CD4-positive, alpha-beta T cell treated with Interleukin-1 beta for 1 hour (primary cell): ENCODE data around the gene PROKR2.

Source experiments
- DNase-seq, 2 donors: peaks; one replicate each; pipeline ENCODE4 v3.0.0-alpha.2; 2020 to 2022

PROKR2 gene

DNA sequence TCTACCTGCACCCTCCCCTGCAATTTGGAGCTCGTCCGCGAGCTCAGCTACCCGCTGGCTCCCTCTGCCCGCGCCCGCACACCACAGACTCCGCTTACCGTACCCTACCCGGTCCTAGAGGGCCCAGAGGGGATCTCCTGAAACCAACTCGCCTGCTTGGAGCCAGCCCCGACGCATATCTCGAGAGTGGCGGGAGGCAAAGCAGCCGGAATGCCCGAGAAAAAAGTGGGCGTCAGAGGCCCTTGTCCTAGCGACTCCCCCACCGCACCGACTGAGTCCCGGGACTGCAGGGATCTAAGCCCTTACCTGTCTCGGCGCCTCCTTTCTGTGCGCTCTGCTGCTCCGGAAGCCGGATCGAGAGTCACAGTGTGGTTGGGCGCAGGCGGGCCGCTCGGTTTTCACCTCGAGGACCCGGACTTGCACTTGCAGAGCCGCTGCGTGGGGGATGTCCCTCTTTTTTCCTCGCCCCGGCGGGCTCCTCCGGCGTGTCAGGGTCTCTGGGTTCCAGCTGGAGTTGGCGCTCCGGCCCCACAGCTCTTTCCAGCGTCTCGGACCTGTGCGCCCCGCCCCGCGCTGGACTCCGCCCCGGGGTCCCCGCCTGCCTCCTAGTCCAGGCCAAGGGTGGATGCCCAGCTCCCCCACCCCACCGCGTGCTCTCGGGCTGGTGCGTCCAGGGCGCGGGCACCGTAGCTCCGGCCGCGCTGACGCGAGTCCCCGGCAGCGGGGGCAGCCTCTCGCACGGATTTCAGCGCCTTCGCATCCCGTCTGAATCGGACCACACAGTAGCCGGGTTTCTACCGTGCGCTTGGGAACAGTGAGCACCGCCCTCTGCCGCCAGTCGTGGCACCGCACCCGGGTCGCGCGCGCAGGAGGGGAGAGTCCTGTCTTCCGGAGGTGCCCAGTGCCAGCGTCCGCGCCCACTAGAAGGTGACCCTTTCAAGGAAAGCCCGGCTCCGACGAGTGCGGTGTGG, at the start of gene PROKR2:
Gene PROKR2, minus strand, starts transcription at position 767 of the 971 bp plus-strand sequence. CDS start 2,585 bp downstream, outside the sequence.
- no peak for DNase-seq

DNA sequence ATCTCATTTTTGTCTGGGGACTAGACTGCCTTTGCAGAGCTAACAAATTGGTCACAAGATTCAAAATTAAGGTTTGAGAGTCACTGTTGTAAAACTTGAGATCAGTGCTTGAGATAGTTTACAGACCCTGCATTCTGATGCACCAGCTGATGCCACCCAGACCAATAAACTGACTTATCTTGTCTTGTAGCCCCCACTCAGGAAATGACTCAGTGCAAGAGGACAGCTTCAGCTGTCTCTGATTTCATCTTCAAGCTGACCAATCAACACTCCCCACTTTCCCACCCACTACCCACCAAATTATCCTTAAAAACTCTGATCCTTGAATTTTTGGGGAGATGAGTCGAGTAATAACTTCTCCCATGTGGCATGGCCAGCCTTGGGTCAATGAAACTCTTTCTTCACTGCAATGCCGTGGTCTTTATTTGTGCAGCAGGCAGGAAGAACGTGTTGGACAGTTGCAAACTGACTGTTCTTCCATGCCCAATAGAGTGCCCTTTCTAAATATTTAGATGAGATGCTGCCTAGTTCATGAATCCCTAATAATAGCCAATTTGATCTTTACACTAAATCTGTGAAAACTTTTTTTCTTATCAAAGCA, 48.3 kb upstream of the PROKR2 start:
- no peak for DNase-seq

DNA sequence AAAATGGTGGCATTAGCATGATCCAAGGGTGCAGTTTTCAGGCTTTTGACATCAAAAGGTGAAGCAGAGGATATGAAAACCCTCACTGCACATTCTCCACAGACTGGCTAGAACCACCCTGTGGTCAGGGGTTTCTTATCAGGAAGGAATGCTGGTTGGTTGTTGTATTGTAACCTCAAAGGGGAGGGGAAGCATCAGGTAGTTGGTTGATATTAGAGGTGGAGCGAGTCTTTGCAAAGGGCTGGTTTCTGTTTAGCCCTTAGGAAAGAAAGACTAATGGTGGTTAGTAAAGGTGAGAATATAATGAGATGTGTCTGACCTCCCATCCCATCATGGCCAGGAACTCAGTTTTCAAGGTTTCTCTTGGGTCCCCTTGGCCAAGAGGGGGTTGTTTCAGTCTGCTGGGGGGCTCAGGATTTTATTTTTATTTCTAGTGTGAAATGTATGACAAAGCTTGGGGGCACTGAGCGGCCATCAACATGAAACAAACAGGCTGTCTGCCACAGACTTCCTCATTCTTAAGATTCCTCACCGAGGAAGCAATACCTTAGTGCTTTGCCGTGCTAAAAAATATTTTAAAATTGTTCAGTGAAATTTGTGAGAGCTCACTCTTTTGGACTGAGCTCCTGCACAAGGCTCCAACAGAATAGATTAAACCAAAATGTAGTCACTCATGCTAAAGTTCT, 47.5 kb upstream of the PROKR2 start:
- no peak for DNase-seq

DNA sequence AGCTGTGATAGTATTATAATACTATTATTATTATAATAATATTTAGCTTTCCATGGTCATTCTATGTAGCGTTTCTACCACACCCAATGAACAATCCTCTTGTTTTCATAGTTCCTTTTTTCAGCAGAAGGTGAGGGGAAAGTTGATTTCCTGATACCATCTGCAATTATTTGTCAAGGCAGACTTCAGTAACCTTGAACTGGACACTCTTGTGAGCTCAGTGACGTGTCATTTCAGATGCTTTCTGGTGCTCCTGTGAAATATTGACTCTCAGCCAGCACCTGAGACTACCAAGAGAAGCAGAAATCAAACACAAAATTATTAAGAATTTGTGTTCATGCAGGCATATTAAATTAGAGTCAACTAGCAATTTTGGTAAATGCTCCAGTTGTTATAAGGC, 46.0 kb upstream of the PROKR2 start:
- no peak for DNase-seq

DNA sequence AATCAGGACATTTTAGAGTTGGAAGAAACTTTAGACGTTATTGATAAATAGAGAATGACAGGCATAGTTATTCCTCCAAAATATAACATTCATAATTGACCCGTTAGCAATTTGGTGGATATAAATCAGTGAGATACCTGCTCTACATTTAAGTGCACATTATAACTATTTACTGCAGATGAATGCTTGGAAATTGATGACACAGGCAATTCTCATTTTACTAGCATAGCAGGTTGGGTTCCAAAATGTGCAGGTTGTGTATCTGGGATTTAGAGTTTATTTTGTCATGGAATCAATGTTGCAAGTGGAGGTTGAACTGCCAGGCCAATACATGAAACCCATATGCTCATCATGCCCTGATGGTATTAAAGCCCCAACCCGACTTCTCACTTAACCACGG, 44.4 kb upstream of the PROKR2 start:
- DNase-seq = no peak

DNA sequence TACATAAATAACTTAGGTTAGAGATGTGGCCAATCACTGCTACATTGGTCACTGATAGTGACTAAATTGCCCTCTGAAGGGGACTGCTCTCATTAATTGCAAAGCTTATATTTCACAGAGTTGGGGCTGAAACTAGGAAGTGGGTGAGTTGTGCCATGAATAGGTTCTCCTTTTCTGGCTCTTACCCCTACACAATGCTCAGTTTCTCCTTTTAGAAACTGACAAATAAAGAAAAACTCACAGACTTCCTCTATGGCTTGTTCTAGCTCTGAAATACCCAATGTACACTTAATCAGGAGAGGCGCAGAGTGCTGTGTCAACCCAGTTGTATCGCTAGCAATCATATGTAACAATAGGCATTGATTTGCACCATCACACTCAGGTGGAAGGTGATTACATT, 41.2 kb upstream of the PROKR2 start:
- DNase-seq = no peak

DNA sequence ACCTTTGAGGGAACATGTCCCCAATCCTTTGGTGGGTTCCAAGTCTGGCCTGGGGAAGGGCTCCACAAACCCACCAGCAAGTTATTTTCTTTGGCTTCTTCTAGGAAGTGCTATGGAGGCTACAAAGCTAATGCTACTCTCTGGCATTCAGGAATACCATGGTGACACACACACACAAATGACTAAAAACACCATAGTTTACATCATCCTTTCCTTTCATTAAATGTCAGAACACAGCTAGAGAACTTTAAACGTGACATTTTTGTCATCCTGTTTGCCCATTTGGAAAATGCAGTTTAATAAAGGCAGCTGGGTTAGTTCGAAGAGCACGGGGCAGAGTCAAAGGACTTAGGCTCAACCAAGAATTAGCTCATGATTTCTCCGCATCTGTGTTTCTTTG, 40.2 kb upstream of the PROKR2 start:
- no peak for DNase-seq

DNA sequence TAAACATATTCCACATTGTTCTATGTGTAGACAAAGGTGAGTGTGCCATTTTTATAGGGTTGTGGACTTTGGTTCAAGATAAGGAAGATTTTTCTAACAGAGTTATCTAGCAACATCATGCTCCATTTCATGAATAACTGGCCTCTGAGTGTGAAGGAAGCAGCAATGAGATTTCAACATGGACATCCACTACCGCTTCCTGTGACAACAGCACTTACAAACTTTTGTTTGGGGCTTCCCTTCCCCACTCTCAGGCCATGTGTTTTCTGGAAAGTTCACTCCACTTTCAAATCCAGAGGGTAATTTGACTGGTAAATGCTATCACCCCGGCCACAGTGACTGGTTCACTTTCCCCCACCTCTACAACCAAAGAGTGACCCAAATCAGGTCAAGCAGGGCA, 38.1 kb upstream of the PROKR2 start:
- no peak for DNase-seq

DNA sequence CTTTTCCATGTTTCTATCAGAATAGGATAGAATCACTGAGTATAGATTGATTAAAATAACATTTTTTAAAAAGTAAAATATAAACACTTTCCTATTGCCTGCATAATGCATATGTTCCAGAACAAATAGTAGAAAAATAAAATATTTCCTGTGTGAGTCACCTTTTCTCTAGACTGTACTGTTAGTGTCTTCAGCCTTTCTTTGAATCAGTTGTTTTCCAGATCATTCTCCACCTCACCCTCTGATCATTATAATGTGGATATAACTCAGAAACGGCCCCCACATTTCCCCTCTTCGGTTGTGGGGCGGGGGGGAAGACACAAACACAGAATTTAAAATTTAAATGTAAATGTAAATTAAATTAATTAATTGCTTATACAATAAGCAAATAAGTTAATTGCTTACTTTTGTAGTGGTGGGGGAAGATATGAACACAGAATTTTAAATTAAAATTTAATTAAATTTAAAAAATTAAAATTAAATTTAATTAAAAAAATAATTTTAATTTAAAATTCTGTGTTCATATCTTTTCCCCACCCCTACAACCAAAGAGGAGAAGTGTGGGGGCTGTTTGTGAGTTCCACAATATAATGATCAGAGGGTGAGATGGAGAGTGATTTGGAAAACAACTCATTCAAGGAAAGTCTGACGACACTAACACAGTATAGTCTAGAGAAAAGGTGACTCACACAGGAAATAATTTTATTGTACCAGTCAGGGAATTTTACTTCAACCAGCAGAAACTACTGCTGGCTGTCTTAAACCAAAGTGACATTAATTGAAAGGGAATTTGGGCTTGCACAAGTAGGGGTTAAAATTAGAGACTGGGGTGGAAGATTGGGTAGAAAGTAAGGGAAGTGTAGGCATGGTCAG, 37.1 kb upstream of the PROKR2 start:
- DNase-seq = no peak

DNA sequence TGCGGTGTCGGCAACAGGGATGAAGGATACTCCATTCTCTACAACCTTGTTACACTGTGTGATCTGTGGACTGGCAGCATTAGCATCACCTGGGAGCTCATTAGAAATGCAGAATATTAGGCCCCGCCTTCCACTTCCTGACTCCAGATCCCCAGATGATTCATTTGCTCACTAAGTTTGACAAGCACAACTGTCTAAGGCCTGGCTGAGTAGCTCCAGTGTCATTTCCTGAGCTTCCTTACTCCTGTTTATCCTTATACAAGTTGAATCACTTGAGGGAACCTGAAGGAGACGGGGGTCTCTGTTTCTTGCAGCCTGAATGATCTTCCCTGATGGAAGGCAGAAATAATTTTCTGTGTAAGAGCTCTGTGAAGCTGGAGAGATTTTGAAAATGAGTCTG, 32.7 kb upstream of the PROKR2 start:
- no peak for DNase-seq

DNA sequence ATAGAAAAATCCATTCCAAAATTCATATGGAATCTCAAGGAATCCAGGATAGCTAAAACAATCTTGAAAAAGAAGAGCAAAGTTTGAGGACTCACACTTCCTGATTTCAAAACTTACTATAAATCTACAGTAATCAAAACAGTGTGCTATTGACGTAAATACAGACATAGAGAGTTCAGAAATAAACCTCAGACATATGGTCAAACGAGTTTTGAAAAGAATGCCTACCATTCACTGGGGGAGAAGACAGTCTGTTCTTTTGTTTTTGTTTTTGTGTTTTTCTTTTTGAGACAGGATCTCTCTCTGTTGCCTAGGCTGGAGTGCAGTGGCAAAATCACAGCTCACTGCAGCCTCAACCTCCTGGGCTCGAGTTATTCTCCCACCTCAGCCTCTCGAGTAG, 25.3 kb upstream of the PROKR2 start:
- no peak for DNase-seq

DNA sequence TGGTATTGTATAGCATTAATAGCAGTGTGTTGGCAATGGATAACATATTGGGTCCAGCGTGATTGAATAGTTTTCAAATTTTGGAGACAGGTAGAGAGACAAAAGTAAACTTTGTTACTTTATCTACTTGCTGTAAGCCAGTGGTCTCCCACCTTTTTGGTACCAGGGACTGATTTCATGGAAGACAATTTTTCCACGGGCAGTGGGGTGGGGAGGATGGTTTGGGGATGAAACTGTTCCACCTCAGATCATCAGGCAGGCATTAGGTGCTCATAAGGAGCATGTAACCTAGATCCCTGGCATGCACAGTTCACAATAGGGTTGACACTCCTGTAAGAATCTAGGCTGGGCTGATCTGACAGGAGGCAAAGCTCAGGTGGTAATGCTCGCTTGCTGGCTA, 14.6 kb upstream of the PROKR2 start:
- DNase-seq = no peak

DNA sequence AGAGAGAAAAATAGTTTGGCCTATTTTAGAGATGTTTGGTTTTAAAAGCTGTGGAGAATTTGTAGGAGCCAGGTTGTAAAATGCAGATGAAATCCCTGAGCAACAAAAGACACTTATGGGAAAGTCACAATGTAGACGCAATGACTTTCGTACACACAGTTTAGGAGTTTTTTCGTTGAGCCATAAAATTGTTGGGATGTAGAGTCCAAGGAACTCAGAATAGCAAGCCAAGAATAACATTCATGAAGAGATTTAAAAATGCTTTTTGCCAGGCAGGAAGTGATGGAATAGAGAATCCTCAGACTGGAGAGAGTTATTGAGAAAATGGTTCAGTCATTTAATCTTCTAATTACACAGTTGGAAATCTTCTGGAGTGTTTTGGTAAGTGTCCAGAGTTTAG, 11.5 kb upstream of the PROKR2 start:
- no peak for DNase-seq

DNA sequence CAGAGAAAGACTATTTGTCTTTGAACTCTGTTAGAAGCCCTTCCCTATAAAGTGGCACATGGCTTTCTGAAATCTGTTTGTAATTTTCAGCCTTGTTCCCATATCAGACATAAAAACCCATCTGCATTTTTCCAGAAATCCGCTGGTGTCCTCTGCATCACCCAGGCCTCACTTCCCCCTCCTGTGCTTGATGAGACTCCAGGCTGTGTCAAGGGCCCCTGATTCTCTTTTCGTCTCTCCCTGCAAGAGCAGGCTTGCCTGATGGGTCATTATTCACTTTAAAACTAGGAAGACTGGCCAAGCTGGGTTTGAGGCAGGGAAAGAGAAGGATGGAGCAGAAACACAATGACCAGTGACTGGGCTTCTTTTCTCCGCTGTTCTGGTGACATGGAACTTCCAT, 10.6 kb upstream of the PROKR2 start:
- no peak for DNase-seq

DNA sequence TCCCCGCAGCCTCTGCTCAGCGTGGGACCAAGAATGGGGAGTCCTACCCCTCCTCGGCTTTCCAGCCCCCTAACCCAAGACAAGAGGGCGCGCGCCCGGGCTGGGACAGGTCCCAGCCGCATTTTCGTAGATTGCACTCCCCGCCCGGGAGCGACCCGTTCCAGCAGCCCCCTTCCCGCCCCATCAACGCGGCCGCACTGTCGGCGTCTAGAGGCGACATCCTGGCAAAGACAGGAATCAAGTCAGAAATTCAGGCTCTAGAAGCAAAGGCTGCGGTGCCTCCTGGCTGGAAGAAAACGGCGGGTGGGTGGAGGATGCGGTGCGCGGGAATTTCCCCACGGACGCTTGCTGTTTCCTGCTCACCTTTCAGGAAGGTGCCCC, 957 bp downstream of the PROKR2 start:
- no peak for DNase-seq

DNA sequence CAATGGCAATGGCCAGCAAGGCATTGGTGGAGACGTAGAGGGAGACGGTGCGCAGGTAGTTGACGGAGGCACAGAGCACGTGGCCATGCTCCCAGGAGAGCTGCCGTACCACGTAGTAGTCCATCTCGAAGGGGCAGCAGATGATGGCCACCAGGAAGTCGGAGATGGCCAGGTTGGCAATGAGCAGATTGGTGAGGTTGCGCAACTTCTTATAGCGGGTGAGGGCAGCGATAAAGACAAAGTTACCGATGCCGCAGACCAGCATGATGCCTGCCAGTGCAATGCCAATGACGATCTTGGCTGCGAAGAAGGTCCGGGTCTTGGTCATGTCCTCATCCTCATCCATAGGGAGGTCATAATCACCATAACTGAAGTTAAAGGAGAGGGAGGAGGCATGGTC, 2.8 kb downstream of the PROKR2 start:
- no peak for DNase-seq

DNA sequence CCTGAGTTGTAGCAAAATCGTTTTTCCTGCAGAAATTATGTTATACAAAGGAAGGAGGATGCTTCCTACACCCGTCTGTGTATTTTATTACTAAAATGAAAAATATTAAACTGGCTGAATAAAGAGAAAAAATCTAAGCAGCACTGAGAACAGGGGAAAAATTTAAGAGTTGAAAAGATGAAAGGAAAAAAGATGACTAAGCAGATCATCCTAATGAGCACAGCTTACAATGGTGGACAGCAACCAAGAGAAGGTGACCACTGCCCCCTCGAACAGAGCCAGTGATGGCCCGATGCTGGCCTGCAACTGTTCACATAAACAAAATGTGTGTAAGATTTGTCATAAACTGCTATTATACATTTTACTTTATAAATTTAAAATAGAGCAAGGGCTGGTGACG, 4.2 kb downstream of the PROKR2 start:
- DNase-seq = no peak

DNA sequence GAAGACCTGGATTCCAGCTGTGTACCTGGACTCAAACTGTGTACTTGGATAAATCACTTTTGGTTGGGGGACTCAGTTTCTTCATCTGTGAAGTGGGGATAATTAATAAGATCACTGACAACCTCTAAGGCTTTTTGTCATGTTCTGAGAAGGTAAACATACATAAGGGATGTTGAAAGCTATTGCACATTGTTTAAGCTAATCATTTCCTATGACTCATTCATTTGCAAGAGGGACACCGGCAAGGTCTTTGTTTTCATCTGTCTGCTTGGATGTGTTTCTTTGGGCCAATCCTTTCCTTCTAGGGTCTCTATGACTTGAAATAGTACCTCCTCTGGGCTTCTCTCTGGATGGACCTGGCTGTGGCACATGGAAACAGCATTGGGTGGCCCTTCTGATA, 6.8 kb downstream of the PROKR2 start:
- no peak for DNase-seq

DNA sequence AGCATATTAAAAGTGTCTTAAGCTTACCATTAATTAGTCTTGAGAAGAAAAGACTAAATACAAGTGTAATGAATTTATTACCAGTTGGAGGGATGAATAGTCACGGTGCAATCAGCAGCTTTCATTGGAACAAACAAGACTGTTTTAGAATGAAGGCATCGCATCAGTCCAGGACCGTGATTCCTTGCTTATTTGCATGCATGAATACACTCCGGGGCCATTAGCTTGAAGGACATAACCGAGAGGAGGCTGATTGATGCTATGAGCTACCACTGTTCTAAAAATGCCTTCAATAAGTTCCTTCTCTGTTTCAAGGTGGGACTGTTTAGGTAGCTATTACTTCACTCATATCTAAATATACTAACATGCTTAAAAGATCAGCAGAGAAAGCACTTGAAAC, 17.9 kb downstream of the PROKR2 start:
- no peak for DNase-seq

DNA sequence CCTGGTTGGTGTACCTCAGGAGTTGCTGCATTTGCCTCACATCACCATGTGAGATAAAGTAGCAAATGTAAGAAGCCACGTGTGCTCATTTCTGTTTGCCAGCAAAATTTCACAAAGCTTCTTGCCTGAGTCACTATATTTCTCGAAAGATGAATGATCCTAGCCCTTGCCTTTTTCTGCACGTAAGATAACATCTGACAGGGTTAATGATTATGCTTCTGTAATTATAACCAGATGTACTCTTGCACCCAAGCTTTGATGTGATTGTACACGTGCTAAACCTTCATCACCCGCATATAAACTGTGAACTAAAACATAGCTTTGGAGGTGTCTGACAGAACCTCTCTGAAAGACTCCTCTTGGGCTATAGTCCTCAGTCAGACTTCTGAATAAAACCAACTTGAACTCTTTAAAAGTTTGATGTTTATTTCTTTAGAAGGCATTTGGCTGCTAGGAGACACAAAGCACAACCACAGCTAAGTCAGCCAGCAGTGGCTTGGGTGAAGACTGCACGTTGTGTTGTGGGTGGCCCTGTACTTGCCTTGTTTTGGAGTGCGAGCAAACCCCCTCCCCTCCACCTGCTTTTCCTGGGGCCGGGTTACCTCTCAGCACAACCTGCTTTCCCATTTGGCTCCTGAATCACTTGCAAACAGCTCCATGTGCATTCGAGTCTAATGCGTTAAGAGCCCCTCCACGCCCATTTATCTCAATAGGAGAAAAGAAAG, 19.3 kb downstream of the PROKR2 start:
- DNase-seq = no peak

DNA sequence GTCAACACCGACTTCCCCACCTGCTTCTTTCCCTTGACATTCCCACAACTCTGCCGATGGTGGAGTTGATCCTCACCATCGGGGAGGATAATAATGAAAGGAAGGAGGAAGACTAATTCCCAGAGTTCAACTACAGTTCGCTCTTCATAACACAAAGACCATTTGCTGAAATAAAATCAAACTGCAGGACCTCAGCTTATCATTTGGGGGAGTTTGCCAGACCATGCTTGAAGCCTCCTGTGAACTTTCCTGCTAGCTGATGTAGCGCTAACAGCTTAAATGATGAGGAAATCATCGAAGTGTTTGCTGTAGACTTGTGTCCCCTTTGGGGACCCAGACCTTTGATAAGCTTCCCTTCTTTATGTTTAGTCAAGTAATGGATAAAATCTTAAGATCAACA, 26.2 kb downstream of the PROKR2 start:
- DNase-seq = no peak

DNA sequence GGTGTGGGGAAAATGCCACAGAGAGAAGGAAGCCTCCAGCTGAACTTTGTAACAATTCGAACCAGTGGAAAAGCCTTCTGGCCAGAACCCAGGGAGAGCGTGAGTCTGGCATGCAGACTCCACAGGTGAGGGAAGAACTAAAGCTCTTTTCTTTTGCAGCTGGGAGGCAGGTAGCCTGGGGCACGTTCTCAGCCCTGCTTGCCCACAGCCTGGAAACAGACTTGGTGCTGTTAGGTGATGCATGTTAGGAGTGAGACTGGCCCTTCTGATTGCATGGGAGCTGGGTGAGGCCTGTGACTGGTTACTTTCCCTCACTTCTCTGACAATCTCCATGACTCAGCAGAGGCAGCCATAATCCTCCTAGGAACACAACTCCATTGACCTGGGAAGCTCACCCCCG, 34.2 kb downstream of the PROKR2 start:
- no peak for DNase-seq
